Mesendoderm (in vitro differentiated cells): ENCODE data around the gene AIF1.

Source experiments
- DNase-seq: peaks from one replicate; pipeline ENCODE4 v3.0.0; 2013
- H2AK5ac ChIP-seq: 2 replicates; pipeline ENCODE4 v1.6.1; 2013; ENCODE audit warnings: low read length, inconsistent platforms
- H2BK120ac ChIP-seq: 2 replicates; pipeline ENCODE4 v1.6.1; 2013; ENCODE audit warnings: low read depth, mild to moderate bottlenecking, low read length, moderate library complexity, mixed read lengths
- H2BK15ac ChIP-seq: replicated peaks from 2 replicates; pipeline ENCODE4 v1.6.1; 2013; ENCODE audit warnings: low read depth, mild to moderate bottlenecking, moderate library complexity
- H2BK5ac ChIP-seq: 2 replicates; pipeline ENCODE4 v1.6.1; 2013; ENCODE audit warnings: low read length, inconsistent platforms
- H3K18ac ChIP-seq: 2 replicates; pipeline ENCODE4 v1.6.1; 2013; ENCODE audit warnings: mild to moderate bottlenecking, low read length, mixed read lengths
- H3K23ac ChIP-seq: one replicate; pipeline ENCODE4 v1.6.1; 2013; ENCODE audit warnings: low read length
- H3K27ac ChIP-seq: 2 replicates; pipeline ENCODE4 v1.5.1; 2013; ENCODE audit warnings: low read depth, mild to moderate bottlenecking, inconsistent platforms, low read length, moderate library complexity
- H3K27me3 ChIP-seq: 2 replicates; pipeline ENCODE4 v1.6.1; 2013; ENCODE audit warnings: low read length, control low read depth, mild to moderate bottlenecking, inconsistent platforms; ENCODE audit not compliant: insufficient read depth, poor library complexity
- H3K36me3 ChIP-seq: 2 replicates; pipeline ENCODE4 v1.6.1; 2013; ENCODE audit warnings: low read length, inconsistent platforms; ENCODE audit not compliant: control insufficient read depth, insufficient read depth
- H3K4ac ChIP-seq: one replicate; pipeline ENCODE4 v1.6.1; 2013; ENCODE audit warnings: low read depth, mild to moderate bottlenecking, low read length, moderate library complexity
- H3K4me1 ChIP-seq: 2 replicates; pipeline ENCODE4 v1.6.1; 2013; ENCODE audit warnings: low read depth, low read length, inconsistent platforms; ENCODE audit not compliant: control insufficient read depth
- H3K4me2 ChIP-seq: 2 replicates; pipeline ENCODE4 v1.6.1; 2013; ENCODE audit warnings: low read length
- H3K4me3 ChIP-seq: 2 replicates; pipeline ENCODE4 v1.5.1; 2013; ENCODE audit warnings: mild to moderate bottlenecking, low read length
- H3K56ac ChIP-seq: one replicate; pipeline ENCODE4 v1.6.1; 2013; ENCODE audit warnings: low read length
- H3K79me1 ChIP-seq: 2 replicates; pipeline ENCODE4 v1.6.1; 2013; ENCODE audit warnings: low read length, inconsistent platforms
- H3K79me2 ChIP-seq: 2 replicates; pipeline ENCODE4 v1.6.1; 2013; ENCODE audit warnings: mild to moderate bottlenecking, low read length; ENCODE audit not compliant: control insufficient read depth, insufficient read depth
- H3K9ac ChIP-seq: 2 replicates; pipeline ENCODE4 v1.6.1; 2013; ENCODE audit warnings: low read length, inconsistent platforms
- H4K5ac ChIP-seq: one replicate; pipeline ENCODE4 v1.6.1; 2013; ENCODE audit warnings: low read length
- H4K8ac ChIP-seq: one replicate; pipeline ENCODE4 v1.6.1; 2013; ENCODE audit warnings: low read depth, mild to moderate bottlenecking, control low read depth, low read length, moderate library complexity
- WGBS: extraction: QIAGEN DNeasy Blood & Tissue Kit; methylation state at CpG from one replicate; pipeline ENCODE4 v1.1.7; 2013; ENCODE audit warnings: low lambda C conversion rate, missing lambda C conversion rate; ENCODE audit not compliant: insufficient coverage; ENCODE audit errors: extremely low coverage; 5-methylcytosine and 5-hydroxymethylcytosine counted together

Gene AIF1

GRCh38 chr6:31640612-31641011 lies 25.6 kb downstream of the AIF1 start:
- Histone ChIP-seq H3K56ac (no peak overlapping the region), H3K4me3 (no peak overlapping the region), H4K5ac (no peak overlapping the region), H4K8ac (no peak overlapping the region), H3K4ac (no peak overlapping the region), H3K79me2 (no peaks in the 10 kb centered on the region), H2BK120ac (no peak overlapping the region), H3K4me1 (no peaks in the 10 kb centered on the region), H3K23ac (no peak overlapping the region), H3K36me3 (peaks cover 44% of the 10 kb centered on the region), H3K27ac (no peak overlapping the region), H2BK5ac (no peak overlapping the region), H2BK15ac (no peak overlapping the region), H2AK5ac (no peak overlapping the region), H3K27me3 (no peaks in the 10 kb centered on the region), H3K18ac (no peak overlapping the region), H3K79me1 (peaks cover 2% of the 10 kb centered on the region), H3K9ac (no peak overlapping the region), H3K4me2 (no peak overlapping the region)
- no peak for DNase-seq
- WGBS, result no CpG with 5 or more reads among the region's 6 CpGs

GRCh38 chr6:31641370-31641769 lies 26.3 kb downstream of the AIF1 start:
- H4K5ac ChIP-seq, result no peak overlapping the region
- no CpG with 5 or more reads among the region's 4 CpGs for WGBS
- no peak overlapping the region for H3K18ac ChIP-seq
- H3K4me2 ChIP-seq, result no peak overlapping the region
- no peak overlapping the region for H2BK120ac ChIP-seq
- no peak overlapping the region for H2AK5ac ChIP-seq
- H3K79me1 ChIP-seq, result peaks cover 2% of the 10 kb centered on the region
- H3K23ac ChIP-seq, result no peak overlapping the region
- no peaks in the 10 kb centered on the region for H3K79me2 ChIP-seq
- H3K4me3 ChIP-seq, result no peak overlapping the region
- no peaks in the 10 kb centered on the region for H3K4me1 ChIP-seq
- H3K27ac ChIP-seq, result no peak overlapping the region
- H3K4ac ChIP-seq, result no peak overlapping the region
- H3K9ac ChIP-seq, result no peak overlapping the region
- H3K27me3 ChIP-seq, result no peaks in the 10 kb centered on the region
- peaks cover 38% of the 10 kb centered on the region for H3K36me3 ChIP-seq
- no peak overlapping the region for H4K8ac ChIP-seq
- no peak overlapping the region for H2BK5ac ChIP-seq
- DNase-seq, result no peak
- no peak overlapping the region for H3K56ac ChIP-seq
- no peak overlapping the region for H2BK15ac ChIP-seq

- Histone ChIP-seq H2AK5ac (no peak overlapping the region), H3K23ac (no peak overlapping the region), H3K27ac (no peak overlapping the region), H3K79me1 (peaks cover 2% of the 10 kb centered on the region), H4K8ac (no peak overlapping the region), H3K27me3 (no peaks in the 10 kb centered on the region), H2BK5ac (no peak overlapping the region), H3K9ac (no peak overlapping the region), H4K5ac (no peak overlapping the region), H2BK15ac (no peak overlapping the region), H3K36me3 (peaks cover 27% of the 10 kb centered on the region), H3K56ac (no peak overlapping the region), H2BK120ac (no peak overlapping the region), H3K18ac (no peak overlapping the region), H3K4ac (no peak overlapping the region), H3K79me2 (no peaks in the 10 kb centered on the region), H3K4me3 (no peak overlapping the region), H3K4me1 (no peaks in the 10 kb centered on the region), H3K4me2 (no peak overlapping the region)
- WGBS, result no CpG with 5 or more reads among the region's 6 CpGs
- no peak for DNase-seq
Observed at GRCh38 chr6:31642798-31643570, 27.9 kb downstream of the AIF1 start.

- Histone ChIP-seq H3K79me2 (no peaks in the 10 kb centered on the region), H3K36me3 (peaks cover 30% of the 10 kb centered on the region), H3K18ac (no peak overlapping the region), H4K5ac (no peak overlapping the region), H2AK5ac (no peak overlapping the region), H2BK120ac (no peak overlapping the region), H3K4me1 (no peaks in the 10 kb centered on the region), H2BK5ac (no peak overlapping the region), H3K4me3 (no peak overlapping the region), H3K27me3 (no peaks in the 10 kb centered on the region), H3K56ac (no peak overlapping the region), H4K8ac (no peak overlapping the region), H3K4me2 (no peak overlapping the region), H3K9ac (no peak overlapping the region), H2BK15ac (no peak overlapping the region), H3K4ac (no peak overlapping the region), H3K79me1 (peaks cover 7% of the 10 kb centered on the region), H3K23ac (no peak overlapping the region), H3K27ac (no peak overlapping the region)
- no CpG with 5 or more reads among the region's 17 CpGs for WGBS
- no peak for DNase-seq
Observed at GRCh38 chr6:31643818-31644454, 28.9 kb downstream of the AIF1 start.

GRCh38 chr6:31645325-31645724 lies 30.3 kb downstream of the AIF1 start:
- no peak overlapping the region for H3K4ac ChIP-seq
- H4K8ac ChIP-seq, result no peak overlapping the region
- peaks cover 24% of the 10 kb centered on the region for H3K36me3 ChIP-seq
- H4K5ac ChIP-seq, result no peak overlapping the region
- H3K23ac ChIP-seq, result no peak overlapping the region
- no peak overlapping the region for H3K18ac ChIP-seq
- H2BK120ac ChIP-seq, result no peak overlapping the region
- H3K79me1 ChIP-seq, result peaks cover 12% of the 10 kb centered on the region
- peaks cover 5% of the 10 kb centered on the region for H3K79me2 ChIP-seq
- no peak overlapping the region for H2AK5ac ChIP-seq
- H3K56ac ChIP-seq, result no peak overlapping the region
- no peak overlapping the region for H2BK5ac ChIP-seq
- no CpG with 5 or more reads among the region's 9 CpGs for WGBS
- no peak overlapping the region for H3K27ac ChIP-seq
- H3K4me1 ChIP-seq, result no peaks in the 10 kb centered on the region
- H3K27me3 ChIP-seq, result no peaks in the 10 kb centered on the region
- H3K4me3 ChIP-seq, result no peak overlapping the region
- H3K9ac ChIP-seq, result no peak overlapping the region
- H3K4me2 ChIP-seq, result no peak overlapping the region
- no peak overlapping the region for H2BK15ac ChIP-seq
- no peak for DNase-seq
